GM10248 (cell line): ENCODE measurements around the gene GAS5.

Experiments
- CTCF ChIA-PET: fragments of 300-600 bp; sonication (Branson Sonifier 250); formaldehyde crosslinking; extraction: SDS; loops from one replicate; lab custom pipeline; 2021; ENCODE audit warnings: antibody characterized with exemption; lab: Yijun Ruan, JAX
- POLR2A ChIA-PET: fragments of 350-650 bp; sonication (Branson Sonifier 250); formaldehyde crosslinking; extraction: SDS; loops from one replicate; lab custom pipeline; 2020; ENCODE audit warnings: antibody characterized with exemption; lab: Yijun Ruan, JAX
- DNase-seq: peaks from one replicate; pipeline ENCODE4 v3.0.0; 2012; ENCODE audit errors: extremely low spot score
- CTCF ChIP-seq: IDR thresholded peaks from 2 replicates; pipeline ENCODE4 v1.5.1; 2012; ENCODE audit warnings: mild to moderate bottlenecking, low read depth; ENCODE audit errors: extremely low read depth, missing control alignments, control extremely low read depth

Gene GAS5

GRCh38 chr1:173856014-173856413, 11.8 kb downstream of the GAS5 start:
- CTCF ChIA-PET: no interaction called here
- no peak for DNase-seq
- POLR2A ChIA-PET: interaction anchor here (1.4 to 2.6 kb wide), 2 partner anchors 10 to 12 kb away, joined by 3 to 11 read pairs; partner anchors contain the start of genes GAS5 and ZBTB37
- no peak for TF ChIP-seq CTCF

GRCh38 chr1:173853074-173853473, 14.7 kb downstream of the GAS5 start:
- CTCF ChIA-PET: interaction anchor here (3.0 kb wide), 1 partner anchor 11 kb away, joined by 13 read pairs; no protein-coding TSS in a partner anchor
- no peak for DNase-seq
- TF ChIP-seq CTCF: no peak
- POLR2A ChIA-PET: interaction anchor here (1.2 kb wide), 1 partner anchor 15 kb away, joined by 10 read pairs; the partner anchor contains the start of genes GAS5 and ZBTB37

- DNase-seq: no peak
- POLR2A ChIA-PET: interaction anchor here (1.2 kb wide), 1 partner anchor 16 kb away, joined by 10 read pairs; the partner anchor contains the start of genes GAS5 and ZBTB37
- CTCF ChIA-PET: interaction anchor here (1.1 to 3.0 kb wide), 4 partner anchors 9 to 423 kb away, joined by 3 to 13 read pairs (median 5); partner anchors contain the start of gene ZBTB37
- TF ChIP-seq CTCF: no peak
Measured at GRCh38 chr1:173852105-173852504, 15.7 kb downstream of the GAS5 start.

GRCh38 chr1:173832748-173833147, 35.0 kb downstream of the GAS5 start:
- ChIA-PET POLR2A (no interaction called here), CTCF (no interaction called here)
- no peak for DNase-seq
- no peak for TF ChIP-seq CTCF

- POLR2A ChIA-PET: interaction anchor here (0.6 kb wide), 1 partner anchor 17 kb away, joined by 5 read pairs; no protein-coding TSS in a partner anchor
- DNase-seq: no peak
- CTCF ChIA-PET: interaction anchor here (1.5 kb wide), 1 partner anchor 397 kb away, joined by 7 read pairs; no protein-coding TSS in a partner anchor
- TF ChIP-seq CTCF: no peak
Measured at GRCh38 chr1:173827611-173828010, 40.2 kb downstream of the GAS5 start.

- CTCF ChIA-PET: interaction anchor here (0.9 to 4.0 kb wide), 8 partner anchors 13 to 1080 kb away, joined by 3 to 25 read pairs (median 3); no protein-coding TSS in a partner anchor
- POLR2A ChIA-PET: interaction anchor here (1.0 to 1.4 kb wide), 2 partner anchors 39 to 43 kb away, joined by 4 read pairs; partner anchors contain the start of gene GAS5
- peak; percentile 90 for DNase-seq
- TF ChIP-seq CTCF: peak; percentile 25
Measured at GRCh38 chr1:173824315-173825081, 43.3 kb downstream of the GAS5 start, which contains the start of the genes CENPL and DARS2. Gene CENPL, minus strand, starts transcription at chr1:173824883. Its CDS starts 13,584 bp downstream, at chr1:173811299. Gene DARS2, plus strand, starts transcription at chr1:173824673. Its CDS starts 557 bp downstream, at chr1:173825230.
